ENCODE measurements around the gene ZBED4.

The ZBED4 gene

DNA sequence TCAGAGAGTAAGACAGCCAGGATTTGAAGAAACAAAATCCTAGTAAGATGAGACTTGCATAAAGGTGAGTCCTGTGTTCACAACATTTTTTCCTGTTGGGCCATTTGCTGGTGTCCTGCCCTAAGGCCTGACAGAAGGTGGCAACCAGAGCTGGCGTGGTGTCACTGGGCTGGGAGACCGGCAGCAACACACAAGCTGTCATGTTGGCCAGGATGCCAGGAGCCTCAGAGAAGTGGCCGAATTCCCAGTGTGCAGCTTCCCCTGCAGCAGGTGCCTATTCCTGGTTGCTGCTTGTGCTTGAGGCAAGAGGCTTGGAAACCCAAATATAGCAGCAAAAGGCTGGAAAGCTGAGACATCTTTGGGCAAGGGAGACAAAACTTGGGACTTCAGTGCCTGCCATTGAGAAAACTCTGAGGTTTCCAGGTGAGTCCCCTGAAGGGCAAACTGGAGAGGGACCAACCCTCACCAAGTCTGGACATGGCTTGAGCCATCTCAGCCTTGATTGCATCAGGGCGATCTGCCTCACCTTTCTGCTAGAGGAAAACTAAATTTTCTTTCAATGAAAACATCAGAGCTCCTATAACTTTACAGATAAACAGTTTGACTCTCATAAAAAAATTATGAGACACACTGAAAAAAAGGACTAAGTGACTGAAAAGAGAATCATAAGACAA lies 38.7 kb downstream of the ZBED4 start:
- Histone ChIP-seq H3K27me3 (replicated peaks; ENCODE audit: insufficient read depth, low read length) (no peaks in the 10 kb centered on the region), H3K27ac (ENCODE audit: low read length) (no peak overlapping the region), H3K9me3 (replicated peaks; ENCODE audit: insufficient read depth, low read length) (no peaks in the 10 kb centered on the region), H3K36me3 (replicated peaks; ENCODE audit: insufficient read depth, low read length) (no peaks in the 10 kb centered on the region), H3F3A (ENCODE audit: insufficient read depth, low read length) (no peaks in the 10 kb centered on the region), H3K4me3 (ENCODE audit: low read length) (no peak overlapping the region), H4K20me1 (ENCODE audit: insufficient read depth, low read length) (no peaks in the 10 kb centered on the region), H2AFZ (ENCODE audit: low read length) (no peak overlapping the region), H3K9me2 (replicated peaks; ENCODE audit: insufficient read depth, low read length) (no peaks in the 10 kb centered on the region), H3K9ac (ENCODE audit: low read length) (no peak overlapping the region), H3K4me2 (ENCODE audit: low read depth, low read length) (no peak overlapping the region), H3K4me1 (ENCODE audit: low read length) (no peaks in the 10 kb centered on the region), H3K79me2 (ENCODE audit: low read length) (peaks cover 17% of the 10 kb centered on the region)
- DNase-seq, result no peak
- TF ChIP-seq EZH2 (optimal IDR thresholded peaks at IDR 0.05; ENCODE audit: low read depth, low read length), result no peak
- TF ChIP-seq, protein P1, sequence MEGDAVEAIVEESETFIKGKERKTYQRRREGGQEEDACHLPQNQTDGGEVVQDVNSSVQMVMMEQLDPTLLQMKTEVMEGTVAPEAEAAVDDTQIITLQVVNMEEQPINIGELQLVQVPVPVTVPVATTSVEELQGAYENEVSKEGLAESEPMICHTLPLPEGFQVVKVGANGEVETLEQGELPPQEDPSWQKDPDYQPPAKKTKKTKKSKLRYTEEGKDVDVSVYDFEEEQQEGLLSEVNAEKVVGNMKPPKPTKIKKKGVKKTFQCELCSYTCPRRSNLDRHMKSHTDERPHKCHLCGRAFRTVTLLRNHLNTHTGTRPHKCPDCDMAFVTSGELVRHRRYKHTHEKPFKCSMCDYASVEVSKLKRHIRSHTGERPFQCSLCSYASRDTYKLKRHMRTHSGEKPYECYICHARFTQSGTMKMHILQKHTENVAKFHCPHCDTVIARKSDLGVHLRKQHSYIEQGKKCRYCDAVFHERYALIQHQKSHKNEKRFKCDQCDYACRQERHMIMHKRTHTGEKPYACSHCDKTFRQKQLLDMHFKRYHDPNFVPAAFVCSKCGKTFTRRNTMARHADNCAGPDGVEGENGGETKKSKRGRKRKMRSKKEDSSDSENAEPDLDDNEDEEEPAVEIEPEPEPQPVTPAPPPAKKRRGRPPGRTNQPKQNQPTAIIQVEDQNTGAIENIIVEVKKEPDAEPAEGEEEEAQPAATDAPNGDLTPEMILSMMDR (IDR thresholded peaks at IDR 0.05; ENCODE audit: low read length), result no peak
- TF ChIP-seq EZH2phosphoT487 (IDR thresholded peaks at IDR 0.05; ENCODE audit: low read length), result no peak

DNA sequence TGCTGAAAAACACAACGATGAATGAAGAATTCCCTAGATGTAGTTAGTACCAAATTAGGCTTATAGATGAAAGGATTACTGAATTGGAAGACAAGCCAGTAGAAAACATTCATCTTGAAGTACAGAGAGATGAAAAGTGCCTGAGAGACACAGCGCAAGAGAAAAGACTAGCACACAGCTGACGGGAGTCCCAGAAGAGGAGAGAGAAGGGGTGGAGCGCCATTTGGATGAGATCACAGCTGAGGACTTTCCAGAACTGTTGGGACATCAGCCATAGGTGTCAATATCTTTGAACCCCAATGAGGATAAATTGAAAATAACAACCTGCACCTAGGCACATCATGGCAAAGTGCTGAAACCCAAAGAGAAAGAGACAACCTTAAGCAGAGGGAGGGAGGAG lies 39.4 kb downstream of the ZBED4 start:
- Histone ChIP-seq H3K36me3 (replicated peaks; ENCODE audit: insufficient read depth, low read length) (no peaks in the 10 kb centered on the region), H3K9me2 (replicated peaks; ENCODE audit: insufficient read depth, low read length) (no peaks in the 10 kb centered on the region), H3K27ac (ENCODE audit: low read length) (no peak overlapping the region), H3K9ac (ENCODE audit: low read length) (no peak overlapping the region), H3K27me3 (replicated peaks; ENCODE audit: insufficient read depth, low read length) (no peaks in the 10 kb centered on the region), H3K4me2 (ENCODE audit: low read depth, low read length) (no peak overlapping the region), H3K9me3 (replicated peaks; ENCODE audit: insufficient read depth, low read length) (no peaks in the 10 kb centered on the region), H2AFZ (ENCODE audit: low read length) (no peak overlapping the region), H3K4me1 (ENCODE audit: low read length) (no peaks in the 10 kb centered on the region), H3K79me2 (ENCODE audit: low read length) (peaks cover 11% of the 10 kb centered on the region), H3F3A (ENCODE audit: insufficient read depth, low read length) (no peaks in the 10 kb centered on the region), H3K4me3 (ENCODE audit: low read length) (no peak overlapping the region), H4K20me1 (ENCODE audit: insufficient read depth, low read length) (no peaks in the 10 kb centered on the region)
- TF ChIP-seq EZH2 (optimal IDR thresholded peaks at IDR 0.05; ENCODE audit: low read depth, low read length) (no peak), EZH2phosphoT487 (IDR thresholded peaks at IDR 0.05; ENCODE audit: low read length) (no peak)
- TF ChIP-seq, protein P1 (IDR thresholded peaks at IDR 0.05; ENCODE audit: low read length), result no peak
- no peak for DNase-seq

DNA sequence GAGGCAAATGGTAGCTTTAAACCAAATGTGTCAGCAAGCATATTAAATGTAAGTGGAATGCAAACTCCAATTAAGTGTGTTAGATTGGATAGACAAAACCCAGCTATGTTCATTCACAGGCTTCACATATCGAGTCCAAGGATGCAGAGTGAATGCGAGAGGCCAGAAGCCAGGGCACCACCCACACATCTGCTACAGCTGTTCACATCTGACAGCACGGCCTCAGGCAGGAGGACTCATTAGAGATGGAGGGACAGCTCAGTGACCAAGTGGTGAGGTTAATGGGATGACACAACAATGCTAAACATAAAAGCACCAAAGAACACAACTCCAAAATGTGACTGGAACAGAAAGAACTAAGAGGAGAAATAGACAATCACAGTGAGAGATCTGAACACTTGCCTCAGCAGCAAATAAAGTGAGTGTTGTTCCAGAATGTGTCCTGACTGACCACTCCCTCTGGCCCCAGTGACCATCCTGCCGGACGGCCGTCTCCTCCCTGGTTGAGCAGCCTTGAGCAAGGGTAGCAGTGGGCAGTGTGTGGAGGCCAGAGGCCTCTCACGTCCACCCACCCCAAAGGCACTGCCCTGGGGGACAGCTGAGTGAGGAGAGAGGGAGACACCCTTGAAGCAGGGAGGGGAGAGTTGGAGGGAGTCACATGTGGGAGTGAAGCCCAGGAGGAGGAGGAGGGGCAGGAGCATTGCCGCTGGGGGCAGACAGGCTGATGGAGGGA lies 40.8 kb downstream of the ZBED4 start:
- no peak for TF ChIP-seq EZH2 (optimal IDR thresholded peaks at IDR 0.05; ENCODE audit: low read depth, low read length)
- TF ChIP-seq, protein P1 (IDR thresholded peaks at IDR 0.05; ENCODE audit: low read length), result no peak
- no peak for TF ChIP-seq EZH2phosphoT487 (IDR thresholded peaks at IDR 0.05; ENCODE audit: low read length)
- no peak overlapping the region for H3K4me2 ChIP-seq (ENCODE audit: low read depth, low read length)
- no peak overlapping the region for H3K9ac ChIP-seq (ENCODE audit: low read length)
- no peak overlapping the region for H3K4me3 ChIP-seq (ENCODE audit: low read length)
- DNase-seq, result no peak
- no peaks in the 10 kb centered on the region for H4K20me1 ChIP-seq (ENCODE audit: insufficient read depth, low read length)
- no peaks in the 10 kb centered on the region for H3K9me2 ChIP-seq (replicated peaks; ENCODE audit: insufficient read depth, low read length)
- no peaks in the 10 kb centered on the region for H3K9me3 ChIP-seq (replicated peaks; ENCODE audit: insufficient read depth, low read length)
- H2AFZ ChIP-seq (ENCODE audit: low read length), result no peak overlapping the region
- no peaks in the 10 kb centered on the region for H3K27me3 ChIP-seq (replicated peaks; ENCODE audit: insufficient read depth, low read length)
- 0 out of 2 replicates have a peak, but pooled peaks cover 2% of the 10 kb centered on the region for H3K79me2 ChIP-seq (ENCODE audit: low read length)
- no peak overlapping the region for H3K27ac ChIP-seq (ENCODE audit: low read length)
- no peaks in the 10 kb centered on the region for H3K4me1 ChIP-seq (ENCODE audit: low read length)
- H3K36me3 ChIP-seq (replicated peaks; ENCODE audit: insufficient read depth, low read length), result no peaks in the 10 kb centered on the region
- no peaks in the 10 kb centered on the region for H3F3A ChIP-seq (ENCODE audit: insufficient read depth, low read length)
